HG03521 (cell line): ENCODE results near the gene RNF145.
"Not testable (repeated sequence)": the region's sequence is repeated elsewhere in the genome, so short reads cannot be mapped to it uniquely, and the experiment has no call there.

Source experiments
- ATAC-seq: cut with Tn5 transposase; IDR thresholded peaks from one replicate; pipeline ENCODE4 v1.9.1; 2021; ENCODE audit warnings: mild to moderate bottlenecking, moderate library complexity; ENCODE audit not compliant: unreplicated experiment

Gene RNF145

GRCh38 chr5:159209438-159210209 lies at the start of gene RNF145:
TSS of gene RNF145 (minus strand) at chr5:159209553. CDS start at chr5:159203617, 5,936 bp downstream.
- ATAC-seq, result peak; percentile 74

- ATAC-seq, result no peak
Observed at GRCh38 chr5:159258361-159258760, 49.0 kb upstream of the RNF145 start.

- ATAC-seq, result no peak
Observed at GRCh38 chr5:159257629-159258283, 48.4 kb upstream of the RNF145 start.

- ATAC-seq, result no peak
Observed at GRCh38 chr5:159257007-159257406, 47.7 kb upstream of the RNF145 start.

GRCh38 chr5:159252195-159252594 lies 42.8 kb upstream of the RNF145 start:
- ATAC-seq, result no peak

GRCh38 chr5:159249158-159249557 lies 39.8 kb upstream of the RNF145 start:
- ATAC-seq, result no peak

- ATAC-seq, result no peak
Observed at GRCh38 chr5:159244890-159245289, 35.5 kb upstream of the RNF145 start.

GRCh38 chr5:159244163-159244562 lies 34.8 kb upstream of the RNF145 start:
- ATAC-seq, result no peak

- no peak for ATAC-seq
Observed at GRCh38 chr5:159243385-159243784, 34.0 kb upstream of the RNF145 start.

GRCh38 chr5:159242656-159243055 lies 33.3 kb upstream of the RNF145 start:
- no peak for ATAC-seq

- ATAC-seq, result no peak
Observed at GRCh38 chr5:159241946-159242552, 32.7 kb upstream of the RNF145 start.

GRCh38 chr5:159240301-159240870 lies 31.0 kb upstream of the RNF145 start:
- ATAC-seq, result no peak

GRCh38 chr5:159235871-159236520 lies 26.6 kb upstream of the RNF145 start:
- not testable (repeated sequence) for ATAC-seq

- ATAC-seq, result no peak
Observed at GRCh38 chr5:159231167-159231566, 21.8 kb upstream of the RNF145 start.

GRCh38 chr5:159230657-159231056 lies 21.3 kb upstream of the RNF145 start:
- no peak for ATAC-seq

- ATAC-seq, result not testable (repeated sequence)
Observed at GRCh38 chr5:159228097-159228496, 18.7 kb upstream of the RNF145 start.

GRCh38 chr5:159227452-159227851 lies 18.1 kb upstream of the RNF145 start:
- no peak for ATAC-seq

GRCh38 chr5:159226451-159226850 lies 17.1 kb upstream of the RNF145 start:
- ATAC-seq, result no peak

GRCh38 chr5:159224471-159224870 lies 15.1 kb upstream of the RNF145 start:
- ATAC-seq, result no peak

- ATAC-seq, result no peak
Observed at GRCh38 chr5:159223469-159223868, 14.1 kb upstream of the RNF145 start.

- ATAC-seq, result no peak
Observed at GRCh38 chr5:159220206-159220605, 10.9 kb upstream of the RNF145 start.
